PC-9 (cell line): Measurements from ENCODE around the gene ZNF653.

ENCODE experiments used
- CTCF ChIP-seq: fragments of 200-600 bp; sonication (generic); conservative IDR thresholded peaks from 2 replicates; pipeline ENCODE4 v1.6.1; 2017; ENCODE audit warnings: mixed run types, antibody characterized with exemption, mild to moderate bottlenecking, moderate library complexity
- EZH2 ChIP-seq: fragments of 200-600 bp; sonication (generic); IDR thresholded peaks from 2 replicates; pipeline ENCODE4 v1.8.0; 2017; ENCODE audit warnings: antibody characterized with exemption, low read depth

- TF ChIP-seq CTCF (no peak), EZH2 (no peak)
These were observed 26.3 kb downstream of the ZNF653 start for GRCh38 chr19:11479090-11479897.
